EL (cell line): Measurements from ENCODE around the gene B4GALNT3.
"Not testable (repeated sequence)": the region's sequence is repeated elsewhere in the genome, so short reads cannot be mapped to it uniquely, and the experiment has no call there.

ENCODE experiments used
- DNase-seq: peaks from one replicate; pipeline ENCODE4 v3.0.0-alpha.2; 2016

B4GALNT3 gene

GRCh38 chr12:561391-561705 lies 101.6 kb downstream of the B4GALNT3 start:
- no peak for DNase-seq

GRCh38 chr12:561908-562593 lies 102.3 kb downstream of the B4GALNT3 start:
- DNase-seq: no peak

- no peak for DNase-seq
Observed at GRCh38 chr12:562634-563033, 102.9 kb downstream of the B4GALNT3 start.

GRCh38 chr12:563250-563781 lies 103.6 kb downstream of the B4GALNT3 start:
- DNase-seq: no peak

- DNase-seq: no peak
Observed at GRCh38 chr12:563787-564298, 104.1 kb downstream of the B4GALNT3 start.

GRCh38 chr12:565161-565560 lies 105.4 kb downstream of the B4GALNT3 start:
- DNase-seq: no peak

GRCh38 chr12:565589-566105 lies 105.9 kb downstream of the B4GALNT3 start:
- DNase-seq: no peak

GRCh38 chr12:568486-568885 lies 108.7 kb downstream of the B4GALNT3 start:
- DNase-seq: no peak

GRCh38 chr12:569091-569676 lies 109.4 kb downstream of the B4GALNT3 start:
- DNase-seq: no peak

- peak; percentile 88 for DNase-seq
Observed at GRCh38 chr12:569803-570434, 110.2 kb downstream of the B4GALNT3 start.

GRCh38 chr12:570435-570920 lies 110.7 kb downstream of the B4GALNT3 start:
- DNase-seq: peak; percentile 90

GRCh38 chr12:570921-571794 lies 111.4 kb downstream of the B4GALNT3 start:
- peak; percentile 80 for DNase-seq

GRCh38 chr12:571795-572531 lies 112.2 kb downstream of the B4GALNT3 start:
- DNase-seq: peak; percentile 46

GRCh38 chr12:572532-572899 lies 112.8 kb downstream of the B4GALNT3 start:
- DNase-seq: peak; percentile 14

GRCh38 chr12:573232-573631 lies 113.5 kb downstream of the B4GALNT3 start:
- DNase-seq: no peak

- DNase-seq: peak; percentile 9
Observed at GRCh38 chr12:574475-575128, 114.9 kb downstream of the B4GALNT3 start.

- no peak for DNase-seq
Observed at GRCh38 chr12:575129-575502, 115.4 kb downstream of the B4GALNT3 start.

GRCh38 chr12:575948-576614 lies 116.3 kb downstream of the B4GALNT3 start:
- DNase-seq: peak; percentile 71

GRCh38 chr12:576615-577110 lies 116.9 kb downstream of the B4GALNT3 start:
- no peak for DNase-seq

GRCh38 chr12:577994-578747 lies 118.4 kb downstream of the B4GALNT3 start:
- DNase-seq: not testable (repeated sequence)
